ENCODE measurements around the gene PTPRG. TPM values are rescaled to one million over a fixed set of nuclear protein-coding genes. Genes with fewer than 3 reads are reported as not detected.

PTPRG gene
- total and polyA plus RNA-seq, 4 donors: 3.6 to 35.6 (median 8.1) TPM

- TF ChIP-seq CTCF (IDR thresholded peaks at IDR 0.05; ENCODE audit: low read depth, low read length, missing input control): no peak
- TF ChIP-seq RAD21 (IDR thresholded peaks at IDR 0.05): no peak
Observed at GRCh38 chr3:61875046-61875844, 313.9 kb downstream of the PTPRG start (continued).

- 39% methylated on average over 4 of the region's 4 CpGs for WGBS
- no peak for DNase-seq (ENCODE audit: low spot score)
- peak overlapping the region; percentile 54 to 75 for H3K27ac ChIP-seq (ENCODE audit: low read depth in 1 of 2, low read length in 2 of 2)
Observed at GRCh38 chr3:61875976-61876671, 314.8 kb downstream of the PTPRG start.

GRCh38 chr3:61876797-61877196 lies 315.4 kb downstream of the PTPRG start:
- 40% methylated on average over 2 of the region's 2 CpGs for WGBS
- no peaks in the 10 kb centered on the region for H3K27me3 ChIP-seq (ENCODE audit: control insufficient read depth in 4 of 4, insufficient read depth in 4 of 4, low read length in 3 of 4)
- peak overlapping the region; percentile 54 to 75 for H3K27ac ChIP-seq (ENCODE audit: low read depth in 1 of 2, low read length in 2 of 2)
- peak overlapping the region in 1 of 2 donors; percentile 9 for H3K9ac ChIP-seq (ENCODE audit: low read depth in 1 of 2, low read length in 2 of 2)
- TF ChIP-seq RAD21 (IDR thresholded peaks at IDR 0.05) (no peak), JUND (IDR thresholded peaks at IDR 0.05) (no peak), FOXA1 (IDR thresholded peaks at IDR 0.05) (no peak), ATF3 (IDR thresholded peaks at IDR 0.05) (no peak), ZBTB33 (IDR thresholded peaks at IDR 0.05) (no peak), EGR1 (IDR thresholded peaks at IDR 0.05; ENCODE audit: low read depth in 2 of 2) (no peak), SP1 (IDR thresholded peaks at IDR 0.05) (no peak), TAF1 (conservative IDR thresholded peaks at IDR 0.05) (no peak), YY1 (IDR thresholded peaks at IDR 0.05) (no peak), MAX (IDR thresholded peaks at IDR 0.05) (no peak), HNF4A (conservative IDR thresholded peaks at IDR 0.05) (no peak), NR2F2 (IDR thresholded peaks at IDR 0.05) (no peak)
- peaks cover 3 to 41% (median 32%) of the 10 kb centered on the region in 4 donors for H3K4me1 ChIP-seq (ENCODE audit: control insufficient read depth in 4 of 4, insufficient read depth in 4 of 4, low read length in 3 of 4)
- H3K4me3 ChIP-seq (ENCODE audit: low read depth in 1 of 3, low read length in 3 of 3): peak overlapping the region in 1 of 3 donors; percentile 5
- no peak for DNase-seq (ENCODE audit: low spot score)
- H3K36me3 ChIP-seq (ENCODE audit: control insufficient read depth in 4 of 4, insufficient read depth in 3 of 4, low read depth in 1 of 4, low read length in 3 of 4): no peaks in the 10 kb centered on the region
- H3K9me3 ChIP-seq (ENCODE audit: control insufficient read depth in 4 of 4, low read length in 3 of 4): no peaks in the 10 kb centered on the region

More at GRCh38 chr3:61875976-61876671, 314.8 kb downstream of the PTPRG start:
- peaks cover 3 to 41% (median 32%) of the 10 kb centered on the region in 4 donors for H3K4me1 ChIP-seq (ENCODE audit: control insufficient read depth in 4 of 4, insufficient read depth in 4 of 4, low read length in 3 of 4)
- no peaks in the 10 kb centered on the region for H3K36me3 ChIP-seq (ENCODE audit: control insufficient read depth in 4 of 4, insufficient read depth in 3 of 4, low read depth in 1 of 4, low read length in 3 of 4)
- no peaks in the 10 kb centered on the region for H3K27me3 ChIP-seq (ENCODE audit: control insufficient read depth in 4 of 4, insufficient read depth in 4 of 4, low read length in 3 of 4)
- no peak overlapping the region for H3K9ac ChIP-seq (ENCODE audit: low read depth in 1 of 2, low read length in 2 of 2)
- no peaks in the 10 kb centered on the region for H3K9me3 ChIP-seq (ENCODE audit: control insufficient read depth in 4 of 4, low read length in 3 of 4)
- peak overlapping the region in 1 of 3 donors; percentile 5 for H3K4me3 ChIP-seq (ENCODE audit: low read depth in 1 of 3, low read length in 3 of 3)
- peak; percentile 62 to 71 for TF ChIP-seq HNF4A (conservative IDR thresholded peaks at IDR 0.05)
- TF ChIP-seq SP1 (IDR thresholded peaks at IDR 0.05): peak; percentile 41
- peak; percentile 8 to 18 for TF ChIP-seq RAD21 (IDR thresholded peaks at IDR 0.05)
- TF ChIP-seq ATF3 (IDR thresholded peaks at IDR 0.05): no peak
- TF ChIP-seq FOXA2 (IDR thresholded peaks at IDR 0.05): peak; percentile 20
- TF ChIP-seq RXRA (IDR thresholded peaks at IDR 0.05): peak in 1 of 2 donors; percentile 46

All from liver (tissue), 9 donors.